Measurements from ENCODE around the gene KCNMA1. TPM values are rescaled to one million over a fixed set of nuclear protein-coding genes. Genes with fewer than 3 reads are reported as not detected.

Gene KCNMA1
- total and polyA plus RNA-seq, 8 donors: 0.92 to 155 (median 54.3) TPM

GRCh38 chr10:77498829-77499228 lies 138.8 kb downstream of the KCNMA1 start:
- intact Hi-C loops (cut with DNase I; ENCODE audit: low total_unique reads): no loop called here
- no peak for DNase-seq
- WGBS, 5 donors: 23 to 56% (median 28%) methylated on average over 2 of the region's 2 CpGs
- Histone ChIP-seq H3K27ac (peak overlapping the region in 2 of 5 donors; percentile 44 to 67), H3K4me1 (peaks cover 7 to 65% (median 17%) of the 10 kb centered on the region in 4 donors), H3K9me3 (no peaks in the 10 kb centered on the region), H3K4me3 (no peak overlapping the region), H3K36me3 (no peaks in the 10 kb centered on the region), H3K27me3 (no peaks in the 10 kb centered on the region)
- TF ChIP-seq CTCF (IDR thresholded peaks at IDR 0.05) (no peak), POLR2AphosphoS5 (IDR thresholded peaks at IDR 0.05) (no peak), EP300 (IDR thresholded peaks at IDR 0.05) (no peak), POLR2A (IDR thresholded peaks at IDR 0.05) (no peak)

- peak in 1 of 2 donors; percentile 84 for DNase-seq
- Histone ChIP-seq H3K36me3 (no peaks in the 10 kb centered on the region), H3K4me1 (peaks cover 7 to 65% (median 17%) of the 10 kb centered on the region in 4 donors), H3K27me3 (no peaks in the 10 kb centered on the region), H3K9me3 (no peaks in the 10 kb centered on the region), H3K4me3 (no peak overlapping the region), H3K27ac (peak overlapping the region; percentile 18 to 76 (median 48))
- intact Hi-C loops (cut with DNase I; ENCODE audit: low total_unique reads): no loop called here
- WGBS, 5 donors: 11 to 50% (median 23%) methylated on average over 1 of the region's 1 CpG
- peak; percentile 12 to 71 (median 34) for TF ChIP-seq POLR2AphosphoS5 (IDR thresholded peaks at IDR 0.05)
- no peak for TF ChIP-seq CTCF (IDR thresholded peaks at IDR 0.05)
Measured at GRCh38 chr10:77498210-77498609, 139.4 kb downstream of the KCNMA1 start.

DNA sequence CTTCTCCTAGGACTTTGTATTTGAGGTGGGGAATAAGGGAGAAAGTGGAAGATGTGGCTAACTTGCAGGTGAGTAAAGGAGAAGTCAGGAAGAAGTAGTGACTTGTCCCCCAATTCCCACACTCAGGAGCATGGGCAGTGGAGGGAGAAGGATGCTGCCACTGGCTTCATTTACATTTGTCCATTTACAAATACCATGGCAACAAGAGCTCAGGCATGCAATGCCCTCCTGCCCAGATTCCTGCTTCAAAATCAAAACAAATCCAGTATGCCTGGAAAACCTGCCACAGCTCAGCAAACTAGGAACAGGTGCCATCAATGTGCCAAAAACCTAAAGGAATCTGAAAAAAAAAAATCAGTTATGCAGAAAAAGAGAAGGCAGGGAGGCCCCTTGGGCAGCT lies 139.9 kb downstream of the KCNMA1 start:
- Histone ChIP-seq H3K4me1 (peaks cover 7 to 65% (median 17%) of the 10 kb centered on the region in 4 donors), H3K9me3 (no peaks in the 10 kb centered on the region), H3K36me3 (no peaks in the 10 kb centered on the region), H3K27me3 (no peaks in the 10 kb centered on the region), H3K4me3 (no peak overlapping the region), H3K27ac (peak overlapping the region; percentile 18 to 76 (median 48))
- TF ChIP-seq POLR2A (IDR thresholded peaks at IDR 0.05) (no peak), CTCF (IDR thresholded peaks at IDR 0.05) (no peak), POLR2AphosphoS5 (IDR thresholded peaks at IDR 0.05) (no peak), EP300 (IDR thresholded peaks at IDR 0.05) (no peak)
- intact Hi-C loops (cut with DNase I; ENCODE audit: low total_unique reads): no loop called here
- DNase-seq: no peak

- H3K4me1 ChIP-seq: peaks cover 7 to 65% (median 17%) of the 10 kb centered on the region in 4 donors
- no peak for DNase-seq
Measured at GRCh38 chr10:77496941-77497420, 140.6 kb downstream of the KCNMA1 start.

More at GRCh38 chr10:77496941-77497420, 140.6 kb downstream of the KCNMA1 start:
- Histone ChIP-seq H3K27me3 (no peaks in the 10 kb centered on the region), H3K4me3 (no peak overlapping the region), H3K27ac (peak overlapping the region in 2 of 5 donors; percentile 51 to 67), H3K36me3 (no peaks in the 10 kb centered on the region), H3K9me3 (no peaks in the 10 kb centered on the region)
- intact Hi-C loops (cut with DNase I; ENCODE audit: low total_unique reads): no loop called here
- TF ChIP-seq POLR2A (IDR thresholded peaks at IDR 0.05) (no peak), CTCF (IDR thresholded peaks at IDR 0.05) (no peak), POLR2AphosphoS5 (IDR thresholded peaks at IDR 0.05) (no peak), EP300 (IDR thresholded peaks at IDR 0.05) (no peak)
- 83 to 90% (median 86%) methylated on average over 3 of the region's 3 CpGs for WGBS, 5 donors
